ENCODE data around the gene DPF3.
"Not testable (repeated sequence)": the region's sequence is repeated elsewhere in the genome, so short reads cannot be mapped to it uniquely, and the experiment has no call there.

The DPF3 gene

GRCh38 chr14:72878746-72879145 lies 15.2 kb downstream of the DPF3 start:
- no peak overlapping the region for H3K4me3 ChIP-seq (ENCODE audit: low read length)
- no peak for DNase-seq (ENCODE audit: low read depth)
- TF ChIP-seq, protein P1, sequence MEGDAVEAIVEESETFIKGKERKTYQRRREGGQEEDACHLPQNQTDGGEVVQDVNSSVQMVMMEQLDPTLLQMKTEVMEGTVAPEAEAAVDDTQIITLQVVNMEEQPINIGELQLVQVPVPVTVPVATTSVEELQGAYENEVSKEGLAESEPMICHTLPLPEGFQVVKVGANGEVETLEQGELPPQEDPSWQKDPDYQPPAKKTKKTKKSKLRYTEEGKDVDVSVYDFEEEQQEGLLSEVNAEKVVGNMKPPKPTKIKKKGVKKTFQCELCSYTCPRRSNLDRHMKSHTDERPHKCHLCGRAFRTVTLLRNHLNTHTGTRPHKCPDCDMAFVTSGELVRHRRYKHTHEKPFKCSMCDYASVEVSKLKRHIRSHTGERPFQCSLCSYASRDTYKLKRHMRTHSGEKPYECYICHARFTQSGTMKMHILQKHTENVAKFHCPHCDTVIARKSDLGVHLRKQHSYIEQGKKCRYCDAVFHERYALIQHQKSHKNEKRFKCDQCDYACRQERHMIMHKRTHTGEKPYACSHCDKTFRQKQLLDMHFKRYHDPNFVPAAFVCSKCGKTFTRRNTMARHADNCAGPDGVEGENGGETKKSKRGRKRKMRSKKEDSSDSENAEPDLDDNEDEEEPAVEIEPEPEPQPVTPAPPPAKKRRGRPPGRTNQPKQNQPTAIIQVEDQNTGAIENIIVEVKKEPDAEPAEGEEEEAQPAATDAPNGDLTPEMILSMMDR (IDR thresholded peaks at IDR 0.05; ENCODE audit: insufficient read depth, low read depth, low read length, missing control alignments): no peak

GRCh38 chr14:72876710-72877063 lies 17.2 kb downstream of the DPF3 start:
- H3K4me3 ChIP-seq (ENCODE audit: low read length): no peak overlapping the region
- no peak for DNase-seq (ENCODE audit: low read depth)
- TF ChIP-seq, protein P1 (IDR thresholded peaks at IDR 0.05; ENCODE audit: insufficient read depth, low read depth, low read length, missing control alignments): no peak

DNA sequence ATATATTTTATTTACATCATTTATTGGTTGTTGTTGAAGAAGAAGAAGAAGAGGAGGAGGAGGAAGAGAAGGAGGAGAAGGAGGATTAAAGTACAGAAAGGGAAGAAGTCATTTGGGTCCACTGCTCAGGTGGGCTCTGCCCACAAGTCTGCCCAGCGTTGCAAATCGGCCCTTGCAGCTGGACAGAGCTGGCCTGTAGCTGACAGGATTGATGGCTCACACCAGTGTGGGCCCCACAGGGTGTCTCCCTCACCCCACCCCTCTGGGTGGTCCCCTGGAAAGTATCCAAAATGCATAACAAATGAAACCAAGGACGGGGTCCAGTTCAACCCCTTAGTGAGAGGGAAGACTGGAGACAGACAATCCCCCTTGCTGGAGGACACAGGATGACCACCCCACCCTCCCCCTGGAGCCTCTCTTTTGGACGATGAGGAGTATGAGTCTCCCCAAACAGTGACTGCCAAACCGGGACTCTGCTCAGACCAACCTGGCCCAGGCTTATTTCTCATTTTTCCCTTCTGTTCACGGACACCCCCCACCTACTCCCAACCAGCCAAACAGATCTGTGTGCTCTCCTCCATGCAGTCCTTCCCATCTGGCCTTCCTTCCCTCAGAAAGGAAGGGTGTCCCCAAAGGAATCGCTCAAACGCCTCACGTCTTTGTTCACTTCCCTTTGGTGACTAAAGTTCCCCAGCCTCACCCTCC lies 17.7 kb downstream of the DPF3 start:
- H3K4me3 ChIP-seq (ENCODE audit: low read length): no peak overlapping the region
- no peak for DNase-seq (ENCODE audit: low read depth)
- TF ChIP-seq, protein P1 (IDR thresholded peaks at IDR 0.05; ENCODE audit: insufficient read depth, low read depth, low read length, missing control alignments): no peak

- not testable (repeated sequence) for H3K4me3 ChIP-seq (ENCODE audit: low read length); DNase-seq (ENCODE audit: low read depth)
Observed at GRCh38 chr14:72870878-72871277, 23.0 kb downstream of the DPF3 start.

DNA sequence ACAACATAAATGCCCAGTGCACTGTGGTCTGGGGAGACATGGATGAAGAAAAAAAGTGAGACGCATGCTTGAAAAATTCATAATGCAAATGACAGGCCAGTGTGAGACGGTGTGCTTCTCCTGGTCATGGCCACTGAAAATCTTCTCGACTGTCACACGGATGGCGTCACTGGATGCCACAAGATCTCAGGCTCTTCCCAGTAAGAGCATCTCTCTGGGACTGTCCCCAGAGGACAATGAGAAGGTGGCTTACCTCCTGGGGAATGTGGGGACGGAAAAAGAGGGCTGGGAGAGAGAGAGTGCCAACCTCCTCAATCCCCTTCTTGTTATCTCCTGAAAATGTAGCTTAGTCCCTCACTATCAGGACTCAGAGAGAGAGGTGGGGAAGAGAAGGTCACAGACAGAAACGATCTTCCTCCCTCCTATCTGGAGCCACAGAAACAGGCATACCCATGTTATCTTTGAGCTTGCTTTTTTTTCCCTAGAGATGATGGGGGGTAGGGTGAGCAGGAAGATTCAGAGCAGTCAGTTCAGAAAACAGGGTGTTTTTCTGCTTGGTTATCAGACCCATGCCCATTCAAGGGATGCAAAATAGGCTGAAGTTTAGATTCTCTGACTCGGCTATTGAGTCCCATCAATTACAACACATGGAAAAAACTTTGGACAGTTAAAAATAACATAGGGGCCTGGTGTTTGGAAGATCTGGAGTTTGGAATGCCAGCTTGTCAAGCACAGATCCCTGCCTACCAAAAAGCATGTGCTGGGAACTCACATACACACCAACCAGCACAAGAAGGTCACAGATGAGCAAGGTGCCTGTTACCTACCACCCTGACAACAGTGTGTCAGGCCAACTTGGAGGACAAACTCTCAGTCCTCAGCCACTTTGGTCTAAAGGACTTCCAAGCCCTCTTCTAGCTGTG lies 24.2 kb downstream of the DPF3 start:
- H3K4me3 ChIP-seq (ENCODE audit: low read length): no peak overlapping the region
- DNase-seq (ENCODE audit: low read depth): no peak
- TF ChIP-seq, protein P1 (IDR thresholded peaks at IDR 0.05; ENCODE audit: insufficient read depth, low read depth, low read length, missing control alignments): no peak

DNA sequence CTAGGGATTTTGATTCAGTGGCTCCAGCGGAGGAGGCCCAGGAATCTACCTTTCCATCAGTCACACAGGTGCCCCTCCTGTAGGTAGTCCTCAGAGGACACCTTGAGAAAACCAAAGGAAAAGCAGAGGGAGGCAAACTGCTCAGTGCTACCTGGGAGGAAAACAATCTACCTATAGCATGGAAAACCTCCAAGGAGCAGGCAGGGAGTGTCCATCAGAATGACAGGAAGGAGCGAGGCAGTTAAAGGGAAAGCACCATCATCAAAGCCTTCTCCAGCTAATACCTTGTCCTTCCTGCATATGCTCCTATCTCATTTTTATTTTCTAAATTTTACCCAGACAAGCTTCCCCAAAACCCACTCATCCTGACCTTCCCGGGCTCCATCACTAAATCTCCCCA lies 25.4 kb downstream of the DPF3 start:
- H3K4me3 ChIP-seq (ENCODE audit: low read length): no peak overlapping the region
- no peak for DNase-seq (ENCODE audit: low read depth)
- TF ChIP-seq, protein P1 (IDR thresholded peaks at IDR 0.05; ENCODE audit: insufficient read depth, low read depth, low read length, missing control alignments): no peak

GRCh38 chr14:72864712-72865365 lies 29.1 kb downstream of the DPF3 start:
- TF ChIP-seq, protein P1 (IDR thresholded peaks at IDR 0.05; ENCODE audit: insufficient read depth, low read depth, low read length, missing control alignments): no peak
- no peak overlapping the region for H3K4me3 ChIP-seq (ENCODE audit: low read length)
- DNase-seq (ENCODE audit: low read depth): no peak
